Body of pancreas (tissue), 4 donors: ENCODE results near the gene PCSK6. TPM values are rescaled to one million over a fixed set of nuclear protein-coding genes. Genes with fewer than 3 reads are reported as not detected.
A peak's percentile ranks its signal among the peaks of the same experiment; 100 is the strongest.

Experiments
- ATAC-seq: fragments of 150-250 bp; one replicate; pipeline ENCODE4 v1.9.1; 2016
- DNase-seq, 4 donors: peaks; one replicate each; pipeline ENCODE4 v3.0.0-alpha.2; 2019
- H3K27ac ChIP-seq, 4 donors: fragments of 200-600 bp; sonication (generic); 1 replicate in 3 of 4; 2 replicates in 1 of 4; pipeline versions ENCODE4 v1.5.1 to v1.6.1; 2016 to 2019; ENCODE audit warnings: mild to moderate bottlenecking in 1 of 4, mixed read lengths in 1 of 4, moderate library complexity in 1 of 4
- H3K27me3 ChIP-seq, 2 donors: fragments of 200-600 bp; sonication (generic); one replicate each; pipeline ENCODE4 v1.6.0; 2016; ENCODE audit warnings: mild to moderate bottlenecking in 1 of 2
- H3K36me3 ChIP-seq, 2 donors: fragments of 200-600 bp; sonication (generic); replicated peaks in 1 of 2; 2 replicates each; pipeline ENCODE4 v1.5.1; 2016; ENCODE audit warnings: low read depth in 2 of 2; ENCODE audit not compliant: insufficient read depth in 1 of 2
- H3K4me1 ChIP-seq: fragments of 200-600 bp; sonication (generic); one replicate; pipeline ENCODE4 v1.6.0; 2016
- H3K4me3 ChIP-seq, 2 donors: fragments of 200-600 bp; sonication (generic); 1 replicate in 1 of 2; 2 replicates in 1 of 2; pipeline ENCODE4 v1.5.1; 2016 to 2019
- H3K9me3 ChIP-seq, 3 donors: fragments of 200-600 bp; sonication (generic); 1 replicate in 2 of 3; 2 replicates in 1 of 3; pipeline ENCODE4 v1.5.1; 2016
- POLR2A ChIP-seq, 3 donors: fragments of 450-650 bp; IDR thresholded peaks; one replicate each; pipeline ENCODE4 v1.6.1; 2016; ENCODE audit warnings: antibody characterized with exemption in 3 of 3, mild to moderate bottlenecking in 2 of 3
- WGBS, 2 donors: methylation state at CpG; one replicate each; pipeline ENCODE4 v1.1.5; 2017; 5-methylcytosine and 5-hydroxymethylcytosine counted together
- intact Hi-C: fragments of 100-400 bp; cut with DNase I; formaldehyde crosslinking; loops from one replicate; pipeline ENCODE4 v1.15.1; 2023
- total RNA-seq, 2 donors: library from RNA; depleted of rRNA; stranded (reverse); fragments of >200 nt; gene quantifications; one replicate each; pipeline ENCODE4 v1.1.0, GENCODE V29; 2016
- TF ChIP-seq, protein P1 (sequence below), 7 experiments: fragments of 450-650 bp in 4 of 7; fragments of 200-600 bp in 3 of 7; sonication (generic) in 3 of 7; IDR thresholded peaks; one replicate each; pipeline ENCODE4 v1.5.1; 2016 to 2019; ENCODE audit warnings: antibody characterized with exemption in 7 of 7

Gene PCSK6
- total RNA-seq, 2 donors from 2014 or later = 8.9 to 10.1 TPM

DNA sequence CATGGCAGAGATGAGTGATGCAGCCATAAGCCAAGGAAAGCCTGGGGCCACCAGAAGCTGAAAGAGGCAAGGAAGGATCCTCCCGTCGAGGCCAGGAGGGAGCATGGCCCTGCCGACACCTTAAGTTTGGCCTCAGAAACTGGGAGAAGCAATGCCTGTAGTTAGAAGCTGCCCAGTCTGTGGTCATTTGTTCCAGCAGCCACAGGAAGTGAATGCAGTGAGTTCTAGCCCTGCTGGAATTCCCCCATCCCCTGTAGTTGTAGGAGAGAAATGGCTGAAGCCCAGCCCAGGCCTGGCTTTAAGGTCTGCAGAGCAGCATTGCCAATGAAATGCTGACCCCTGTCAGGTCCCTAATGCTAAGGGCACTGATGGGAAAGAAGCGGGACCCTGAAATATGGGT is 225.5 kb downstream of the PCSK6 start:
- ATAC-seq (no peak), DNase-seq (no peak)
- H3K4me1 ChIP-seq = peaks cover 20% of the 10 kb centered on the region
- intact Hi-C loops = no loop called here
- WGBS, 2 donors = 90 to 91% methylated on average over 4 of the region's 4 CpGs
- H3K27ac ChIP-seq = no peak overlapping the region
- H3K36me3 ChIP-seq = no peaks in the 10 kb centered on the region
- no peaks in the 10 kb centered on the region for H3K9me3 ChIP-seq
- TF ChIP-seq POLR2A (IDR thresholded peaks at IDR 0.05) = no peak
- H3K4me3 ChIP-seq = no peak overlapping the region
- no peaks in the 10 kb centered on the region for H3K27me3 ChIP-seq

DNA sequence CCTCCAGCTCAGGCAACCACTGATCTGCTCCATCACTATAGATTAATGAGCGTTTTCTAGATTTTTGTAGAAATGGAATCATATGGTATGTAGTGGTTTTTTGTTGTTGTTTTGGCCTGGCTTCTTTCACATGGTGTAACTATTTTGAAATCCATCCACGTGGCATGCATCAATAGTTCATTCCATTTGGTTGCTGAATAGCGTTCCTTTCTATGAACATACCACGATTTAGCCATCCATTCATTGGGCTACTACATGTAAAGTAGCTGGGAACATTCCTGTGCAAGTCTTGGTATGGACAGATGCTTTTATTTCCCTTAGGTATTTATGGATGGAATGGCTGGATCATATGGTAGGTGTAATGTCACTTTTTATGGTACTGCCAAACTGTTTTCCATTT is 227.0 kb downstream of the PCSK6 start:
- Histone ChIP-seq H3K9me3 (no peaks in the 10 kb centered on the region), H3K4me1 (peaks cover 15% of the 10 kb centered on the region), H3K27ac (no peak overlapping the region), H3K36me3 (no peaks in the 10 kb centered on the region), H3K27me3 (no peaks in the 10 kb centered on the region), H3K4me3 (no peak overlapping the region)
- 51 to 61% methylated on average over 4 of the region's 4 CpGs for WGBS, 2 donors
- ATAC-seq = no peak
- intact Hi-C loops = no loop called here
- no peak for DNase-seq
- TF ChIP-seq, protein P1, sequence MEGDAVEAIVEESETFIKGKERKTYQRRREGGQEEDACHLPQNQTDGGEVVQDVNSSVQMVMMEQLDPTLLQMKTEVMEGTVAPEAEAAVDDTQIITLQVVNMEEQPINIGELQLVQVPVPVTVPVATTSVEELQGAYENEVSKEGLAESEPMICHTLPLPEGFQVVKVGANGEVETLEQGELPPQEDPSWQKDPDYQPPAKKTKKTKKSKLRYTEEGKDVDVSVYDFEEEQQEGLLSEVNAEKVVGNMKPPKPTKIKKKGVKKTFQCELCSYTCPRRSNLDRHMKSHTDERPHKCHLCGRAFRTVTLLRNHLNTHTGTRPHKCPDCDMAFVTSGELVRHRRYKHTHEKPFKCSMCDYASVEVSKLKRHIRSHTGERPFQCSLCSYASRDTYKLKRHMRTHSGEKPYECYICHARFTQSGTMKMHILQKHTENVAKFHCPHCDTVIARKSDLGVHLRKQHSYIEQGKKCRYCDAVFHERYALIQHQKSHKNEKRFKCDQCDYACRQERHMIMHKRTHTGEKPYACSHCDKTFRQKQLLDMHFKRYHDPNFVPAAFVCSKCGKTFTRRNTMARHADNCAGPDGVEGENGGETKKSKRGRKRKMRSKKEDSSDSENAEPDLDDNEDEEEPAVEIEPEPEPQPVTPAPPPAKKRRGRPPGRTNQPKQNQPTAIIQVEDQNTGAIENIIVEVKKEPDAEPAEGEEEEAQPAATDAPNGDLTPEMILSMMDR (IDR thresholded peaks at IDR 0.05) = no peak
- no peak for TF ChIP-seq POLR2A (IDR thresholded peaks at IDR 0.05)

DNA sequence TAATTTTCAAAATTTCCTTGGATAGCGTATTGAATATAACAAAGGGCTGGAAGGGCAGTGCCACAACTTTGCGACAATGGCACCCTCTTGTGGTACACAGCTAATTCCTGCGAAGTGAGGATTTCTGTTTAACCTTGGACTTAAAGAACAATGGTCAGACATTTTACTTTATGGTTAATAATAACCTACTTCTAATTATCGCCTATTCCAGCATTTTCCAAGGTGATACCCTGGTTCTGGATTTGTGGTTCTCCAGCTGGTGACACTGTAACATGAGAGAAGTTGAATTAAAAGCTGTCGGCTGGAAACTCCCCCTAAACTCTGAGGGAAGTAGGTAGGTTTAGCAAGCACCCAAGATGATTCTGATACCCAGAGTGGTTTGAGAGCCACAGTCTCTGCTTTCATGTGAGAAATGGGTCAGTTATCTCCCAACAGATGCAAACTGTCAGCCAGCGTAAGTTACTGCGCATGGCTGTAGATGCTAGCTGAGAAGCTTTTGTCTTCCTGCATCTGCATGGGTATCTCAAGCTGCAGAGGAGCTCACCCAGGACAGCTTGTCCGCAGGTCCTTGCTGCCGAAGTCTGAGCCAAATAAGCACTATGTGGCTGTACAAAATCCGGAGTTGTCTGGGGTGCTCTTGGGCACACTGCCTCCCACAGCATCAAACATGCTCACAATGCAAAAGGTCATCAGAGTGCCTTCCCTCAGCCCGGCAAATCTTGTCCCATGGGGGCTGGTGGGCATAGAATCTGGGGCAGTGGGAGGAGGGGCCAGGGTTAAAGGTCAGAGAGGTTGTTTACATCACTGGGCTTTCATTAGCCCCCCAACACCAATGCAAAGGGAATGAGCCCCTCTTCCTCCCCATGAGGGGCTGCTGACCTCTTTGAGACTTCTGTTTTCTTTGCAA is 231.0 kb downstream of the PCSK6 start:
- no peak for TF ChIP-seq POLR2A (IDR thresholded peaks at IDR 0.05)
- TF ChIP-seq, protein P1 (IDR thresholded peaks at IDR 0.05) = peak; percentile 49 to 94 (median 85)
- H3K36me3 ChIP-seq = no peaks in the 10 kb centered on the region
- ATAC-seq = peak; percentile 74
- intact Hi-C loops = loop anchor here (5.0 to 10.0 kb wide), 3 partner anchors 171 to 634 kb away; no protein-coding TSS in a partner anchor
- H3K9me3 ChIP-seq = no peaks in the 10 kb centered on the region
- H3K4me1 ChIP-seq = peaks cover 7% of the 10 kb centered on the region
- no peak overlapping the region for H3K27ac ChIP-seq
- peak; percentile 70 to 78 (median 75) for DNase-seq
- 9 to 20% methylated on average over 9 to 11 of the region's 11 CpGs for WGBS, 2 donors
- H3K27me3 ChIP-seq = no peaks in the 10 kb centered on the region
- no peak overlapping the region for H3K4me3 ChIP-seq

DNA sequence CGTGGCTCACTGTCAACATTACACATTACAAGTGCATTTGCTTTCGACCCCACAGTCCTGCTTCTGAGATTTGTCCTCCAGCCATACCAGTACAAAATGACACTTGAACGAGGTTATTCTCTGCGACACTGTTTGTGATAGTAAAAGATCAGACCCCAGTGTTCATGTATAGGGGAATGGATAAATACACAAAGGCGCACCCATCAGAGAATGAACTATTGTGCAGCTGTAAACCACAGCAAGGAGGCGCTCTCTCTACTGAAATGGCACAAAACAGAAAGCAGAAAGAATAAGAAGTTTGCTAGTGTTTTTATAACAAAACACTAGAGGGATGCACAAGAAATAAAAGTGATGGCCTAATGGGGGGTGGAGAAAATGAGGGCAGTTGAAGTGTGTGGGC is 232.8 kb downstream of the PCSK6 start:
- DNase-seq = no peak
- H3K9me3 ChIP-seq = no peaks in the 10 kb centered on the region
- WGBS, 2 donors = 77 to 79% methylated on average over 6 of the region's 6 CpGs
- no peaks in the 10 kb centered on the region for H3K27me3 ChIP-seq
- intact Hi-C loops = loop anchor here (5.0 to 10.0 kb wide), 3 partner anchors 169 to 632 kb away; no protein-coding TSS in a partner anchor
- H3K4me1 ChIP-seq = peaks cover 13% of the 10 kb centered on the region
- H3K4me3 ChIP-seq = no peak overlapping the region
- no peaks in the 10 kb centered on the region for H3K36me3 ChIP-seq
- TF ChIP-seq, protein P1 (IDR thresholded peaks at IDR 0.05) = no peak
- TF ChIP-seq POLR2A (IDR thresholded peaks at IDR 0.05) = no peak
- H3K27ac ChIP-seq = no peak overlapping the region
- no peak for ATAC-seq

DNA sequence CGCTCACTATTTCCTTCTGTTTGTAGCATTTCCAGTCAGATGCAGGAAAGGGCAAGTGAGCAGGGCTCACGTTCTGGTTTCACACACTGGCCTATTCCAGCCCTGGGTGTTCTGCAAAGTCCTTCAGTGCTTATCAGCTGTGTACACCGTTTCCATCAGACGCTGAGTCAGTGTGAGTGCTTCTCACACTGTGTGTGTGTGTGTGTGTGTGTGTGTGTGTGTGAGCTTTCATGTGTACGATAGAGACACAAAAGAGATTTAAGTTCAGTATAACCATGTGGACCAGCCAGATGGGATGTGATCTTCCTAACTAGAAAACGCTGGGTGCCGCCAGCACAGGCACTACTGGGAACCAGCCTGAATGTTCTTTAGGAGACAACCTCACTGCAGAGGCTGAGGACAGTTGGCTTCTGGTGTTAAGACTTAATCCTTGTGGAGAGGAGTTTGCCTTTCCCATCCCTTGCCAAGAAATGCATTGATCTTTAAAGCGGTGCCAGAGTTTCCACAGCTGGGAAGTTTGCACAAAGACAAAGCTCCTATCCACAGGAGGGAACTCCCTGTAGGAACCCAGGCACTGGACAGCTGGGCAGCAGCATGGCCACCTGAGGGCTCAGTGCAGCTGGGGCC is 233.8 kb downstream of the PCSK6 start:
- TF ChIP-seq POLR2A (IDR thresholded peaks at IDR 0.05) = no peak
- TF ChIP-seq, protein P1 (IDR thresholded peaks at IDR 0.05) = no peak
- H3K4me1 ChIP-seq = peaks cover 13% of the 10 kb centered on the region
- H3K4me3 ChIP-seq = no peak overlapping the region
- H3K9me3 ChIP-seq = no peaks in the 10 kb centered on the region
- DNase-seq (peak in 3 of 4 donors; percentile 59 to 64 (median 62)), ATAC-seq (no peak)
- intact Hi-C loops = loop anchor here (5.0 to 10.0 kb wide), 3 partner anchors 168 to 631 kb away; no protein-coding TSS in a partner anchor
- H3K27me3 ChIP-seq = no peaks in the 10 kb centered on the region
- no peak overlapping the region for H3K27ac ChIP-seq
- 16 to 18% methylated on average over 6 to 8 of the region's 8 CpGs for WGBS, 2 donors
- H3K36me3 ChIP-seq = no peaks in the 10 kb centered on the region
